Stimulated activated CD4-positive, alpha-beta T cell treated with anti-CD3 and anti-CD28 coated beads, Interleukin-15, amount 100 ng/mL, for 1 hour (primary cell): ENCODE data around the gene MICB.
"Not testable (repeated sequence)": the region's sequence is repeated elsewhere in the genome, so short reads cannot be mapped to it uniquely, and the experiment has no call there.

Experiments
- DNase-seq, 2 donors: peaks; one replicate each; pipeline ENCODE4 v3.0.0-alpha.2; 2020; ENCODE audit warnings: low read depth in 1 of 2, low spot score in 1 of 2

Gene MICB

GRCh38 chr6:31535538-31536324 is 37.8 kb downstream of the MICB start:
- DNase-seq, result no peak

- no peak for DNase-seq
These were observed 41.0 kb downstream of the MICB start for GRCh38 chr6:31538805-31539400.

- no peak for DNase-seq
These were observed 42.7 kb downstream of the MICB start for GRCh38 chr6:31540640-31541039.

GRCh38 chr6:31541059-31541657 is 43.2 kb downstream of the MICB start:
- DNase-seq, result peak in 1 of 2 donors; percentile 49

- DNase-seq, result peak; percentile 83 to 85
These were observed 43.9 kb downstream of the MICB start, which contains the start of gene DDX39B for GRCh38 chr6:31541658-31542521. DDX39B (minus strand) TSS chr6:31542003; CDS start chr6:31540532, 1,471 bp downstream.

GRCh38 chr6:31543639-31544038 is 45.7 kb downstream of the MICB start:
- no peak for DNase-seq

- DNase-seq, result no peak
These were observed 46.7 kb downstream of the MICB start for GRCh38 chr6:31544676-31545075.

GRCh38 chr6:31545291-31545690 is 47.3 kb downstream of the MICB start:
- DNase-seq, result no peak

- peak; percentile 64 to 82 for DNase-seq
These were observed 48.5 kb downstream of the MICB start, which contains the start of gene ATP6V1G2 for GRCh38 chr6:31546339-31546957. ATP6V1G2 (minus strand) TSS chr6:31546608; CDS start chr6:31546559, 49 bp downstream.

- peak; percentile 78 to 81 for DNase-seq
These were observed 49.2 kb downstream of the MICB start, which contains the start of gene NFKBIL1 for GRCh38 chr6:31546958-31547726. NFKBIL1 (plus strand) TSS chr6:31547608; CDS start chr6:31547695, 87 bp downstream.

GRCh38 chr6:31547727-31548543 is 50.0 kb downstream of the MICB start:
- no peak for DNase-seq

- DNase-seq, result no peak
These were observed 50.6 kb downstream of the MICB start for GRCh38 chr6:31548544-31548873.

- not testable (repeated sequence) for DNase-seq
These were observed 53.4 kb downstream of the MICB start for GRCh38 chr6:31551371-31551770.

GRCh38 chr6:31556307-31556706 is 58.4 kb downstream of the MICB start:
- DNase-seq, result no peak

- no peak for DNase-seq
These were observed 59.7 kb downstream of the MICB start for GRCh38 chr6:31557443-31558317.

- no peak for DNase-seq
These were observed 60.3 kb downstream of the MICB start for GRCh38 chr6:31558318-31558625.

- peak in 1 of 2 donors; percentile 50 for DNase-seq
These were observed 60.9 kb downstream of the MICB start for GRCh38 chr6:31558631-31559500.
